HG02970 (cell line): ENCODE data around the gene FBXO21.

Experiments
- ATAC-seq: cut with Tn5 transposase; IDR thresholded peaks from one replicate; pipeline ENCODE4 v1.9.1; 2021; ENCODE audit warnings: mild to moderate bottlenecking, moderate library complexity, moderate number of reproducible peaks; ENCODE audit not compliant: unreplicated experiment, low FRiP score

The FBXO21 gene

GRCh38 chr12:117092511-117092780, 97.8 kb downstream of the FBXO21 start:
- no peak for ATAC-seq
